Measurements from ENCODE around the gene RHOBTB3.

Gene RHOBTB3

DNA sequence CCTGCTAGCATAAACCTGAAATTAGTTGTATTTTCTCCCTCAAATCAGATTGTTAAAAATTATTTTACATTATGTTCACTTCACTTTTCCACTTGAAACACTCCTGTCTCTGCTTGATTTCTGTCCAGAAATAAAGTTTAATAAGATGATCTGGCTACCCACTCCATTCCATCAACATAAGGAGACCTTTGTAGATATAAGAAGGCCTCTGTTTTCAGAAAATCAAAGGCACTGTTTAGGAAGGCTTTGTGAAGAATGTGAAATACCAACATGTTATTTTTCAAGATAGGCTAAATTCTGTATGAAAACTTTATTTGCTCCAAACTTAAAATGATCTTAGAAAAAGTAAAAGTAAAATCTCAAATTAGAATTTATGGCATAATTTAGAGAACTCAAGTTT is 15.1 kb downstream of the RHOBTB3 start:
- peaks cover 81% of the 10 kb centered on the region for H3K36me3 ChIP-seq
- H3K9me3 ChIP-seq, result no peaks in the 10 kb centered on the region; the same call in 1 of the 2 replicates
- no peak for TF ChIP-seq Cebpa-rat (IDR thresholded peaks at IDR 0.05)
- H3K27ac ChIP-seq, result no peak overlapping the region
- no peak overlapping the region for H3K9ac ChIP-seq
- H3K4me2 ChIP-seq, result no peak overlapping the region
- peaks cover 7% of the 10 kb centered on the region; the same call in 1 of the 2 replicates for H4K20me1 ChIP-seq
- no peak overlapping the region for H3K4me3 ChIP-seq
- H3K4me1 ChIP-seq, result no peaks in the 10 kb centered on the region
- H3K27me3 ChIP-seq, result no peaks in the 10 kb centered on the region

DNA sequence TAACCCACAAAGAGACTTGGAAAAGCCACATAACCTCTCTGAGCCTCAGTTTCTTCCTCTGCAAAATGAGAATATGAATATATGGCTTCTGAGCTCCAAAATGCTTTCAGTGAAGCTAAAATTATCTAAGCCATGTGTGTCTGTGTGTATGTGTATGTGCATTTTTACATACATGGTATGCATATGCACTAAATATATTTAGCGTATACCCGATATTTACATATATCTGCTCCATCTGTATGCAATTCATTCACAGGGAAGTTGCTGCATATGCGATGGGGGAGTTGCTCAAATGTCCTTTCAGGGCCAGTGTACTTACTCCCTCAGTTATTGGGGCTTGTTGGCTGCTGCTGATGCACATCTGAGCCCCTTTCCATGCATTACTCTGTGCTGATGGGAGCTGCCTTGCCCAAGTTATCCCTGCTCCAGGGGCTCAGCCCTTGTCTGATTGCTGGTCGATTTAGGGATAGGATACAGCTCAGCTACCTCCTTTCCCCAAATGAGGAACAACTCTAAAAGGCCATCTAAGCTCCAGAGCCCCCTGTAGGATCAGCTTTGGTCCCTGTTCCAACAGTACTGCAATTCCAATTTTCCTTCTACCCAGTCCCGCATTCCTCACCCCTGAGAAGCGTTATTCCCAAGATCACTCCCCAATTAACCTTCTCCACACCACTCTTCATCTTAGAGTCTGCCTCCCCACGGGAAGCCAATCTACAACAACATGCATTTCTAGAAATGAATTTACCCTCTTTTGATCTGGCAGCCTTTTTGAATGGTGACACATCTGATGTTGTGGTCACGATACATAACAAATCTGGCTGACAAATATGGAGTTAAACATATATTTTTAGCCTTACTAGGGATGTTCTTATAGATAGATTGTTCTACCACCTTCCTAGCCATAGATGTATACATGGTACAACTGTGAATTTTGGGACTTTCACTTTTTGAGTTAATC is 15.9 kb downstream of the RHOBTB3 start:
- no peaks in the 10 kb centered on the region for H3K4me1 ChIP-seq
- peaks cover 87% of the 10 kb centered on the region for H3K36me3 ChIP-seq
- H3K27ac ChIP-seq, result no peak overlapping the region
- no peak overlapping the region for H3K9ac ChIP-seq
- TF ChIP-seq Cebpa-rat (IDR thresholded peaks at IDR 0.05), result no peak
- H3K4me3 ChIP-seq, result no peak overlapping the region
- no peak overlapping the region for H3K4me2 ChIP-seq
- peaks cover 7% of the 10 kb centered on the region; the same call in 1 of the 2 replicates for H4K20me1 ChIP-seq
- H3K9me3 ChIP-seq, result no peaks in the 10 kb centered on the region
- no peaks in the 10 kb centered on the region for H3K27me3 ChIP-seq

DNA sequence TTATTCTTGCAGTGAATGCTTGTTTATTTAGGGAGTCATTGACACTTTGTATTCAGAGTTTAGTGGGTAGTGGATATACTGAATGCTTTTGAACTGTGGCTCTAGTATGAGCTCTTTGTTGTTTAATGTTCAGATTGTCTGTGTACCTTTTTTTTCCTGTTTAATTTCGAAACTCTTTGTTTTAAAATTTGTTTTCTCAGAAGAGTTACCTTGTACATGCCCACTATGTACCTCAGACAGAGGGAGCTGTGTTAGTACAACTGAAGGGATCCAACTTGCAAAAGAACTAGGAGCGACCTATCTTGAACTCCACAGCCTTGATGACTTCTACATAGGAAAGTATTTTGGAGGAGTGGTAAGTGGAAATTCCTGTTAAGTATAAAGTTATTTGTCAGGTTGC is 17.0 kb downstream of the RHOBTB3 start:
- Histone ChIP-seq H3K9me3 (no peaks in the 10 kb centered on the region), H3K4me2 (no peak overlapping the region), H3K27ac (no peak overlapping the region), H4K20me1 (peaks cover 7% of the 10 kb centered on the region; the same call in 1 of the 2 replicates), H3K27me3 (no peaks in the 10 kb centered on the region), H3K4me3 (no peak overlapping the region), H3K9ac (no peak overlapping the region), H3K4me1 (no peaks in the 10 kb centered on the region), H3K36me3 (peaks cover 89% of the 10 kb centered on the region)
- no peak for TF ChIP-seq Cebpa-rat (IDR thresholded peaks at IDR 0.05)

DNA sequence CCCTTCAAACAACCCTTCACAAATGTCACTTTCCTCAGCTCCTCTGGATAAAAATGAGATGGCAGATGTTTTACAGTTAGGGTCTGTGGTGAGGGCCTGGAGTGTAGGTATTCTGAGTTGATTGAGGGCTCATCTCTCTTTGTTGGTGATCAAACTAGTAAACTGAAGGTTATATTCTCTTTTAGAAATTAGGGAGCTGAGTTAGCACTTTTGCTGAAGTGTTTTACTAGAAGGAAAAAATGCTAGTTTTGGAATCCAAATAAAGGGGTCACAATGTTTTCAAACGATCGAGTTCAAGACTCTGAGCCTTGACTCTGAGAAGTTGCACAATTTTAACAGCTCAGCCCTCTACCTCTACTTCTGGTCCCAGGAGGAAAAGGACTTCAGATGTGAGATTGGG is 23.4 kb downstream of the RHOBTB3 start:
- no peak overlapping the region for H3K9ac ChIP-seq
- no peak overlapping the region for H3K4me3 ChIP-seq
- H3K4me2 ChIP-seq, result no peak overlapping the region
- H3K4me1 ChIP-seq, result peaks cover 9% of the 10 kb centered on the region
- no peak for TF ChIP-seq Cebpa-rat (IDR thresholded peaks at IDR 0.05)
- H3K9me3 ChIP-seq, result no peaks in the 10 kb centered on the region
- no peak overlapping the region for H3K27ac ChIP-seq
- H4K20me1 ChIP-seq, result no peaks in the 10 kb centered on the region
- H3K36me3 ChIP-seq, result peaks cover 83% of the 10 kb centered on the region
- no peaks in the 10 kb centered on the region for H3K27me3 ChIP-seq

DNA sequence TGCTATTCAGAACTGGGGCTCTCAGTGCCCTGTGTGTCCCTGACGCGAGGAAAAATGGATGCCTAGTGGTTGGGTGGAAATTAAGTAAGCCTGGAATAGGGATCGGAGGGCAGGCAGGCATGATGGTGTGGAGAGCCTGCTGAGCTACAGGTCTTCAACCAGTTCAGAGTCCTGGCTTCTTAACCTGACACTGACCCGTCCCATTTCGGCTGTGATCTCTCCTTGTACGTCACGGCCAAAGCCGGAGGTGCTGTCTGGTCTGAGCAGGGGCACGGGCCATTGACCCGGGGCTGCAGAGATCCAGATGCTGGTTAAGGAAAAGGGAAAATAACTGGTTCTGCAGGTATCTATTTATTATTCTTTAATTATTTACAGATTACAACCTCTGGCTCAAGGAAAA is 27.9 kb downstream of the RHOBTB3 start:
- Histone ChIP-seq H3K4me1 (peaks cover 43% of the 10 kb centered on the region), H3K9ac (no peak overlapping the region), H3K9me3 (no peaks in the 10 kb centered on the region), H3K27me3 (no peaks in the 10 kb centered on the region), H3K4me2 (no peak overlapping the region), H4K20me1 (no peaks in the 10 kb centered on the region), H3K27ac (no peak overlapping the region), H3K4me3 (no peak overlapping the region), H3K36me3 (peaks cover 44% of the 10 kb centered on the region)
- TF ChIP-seq Cebpa-rat (IDR thresholded peaks at IDR 0.05), result no peak

DNA sequence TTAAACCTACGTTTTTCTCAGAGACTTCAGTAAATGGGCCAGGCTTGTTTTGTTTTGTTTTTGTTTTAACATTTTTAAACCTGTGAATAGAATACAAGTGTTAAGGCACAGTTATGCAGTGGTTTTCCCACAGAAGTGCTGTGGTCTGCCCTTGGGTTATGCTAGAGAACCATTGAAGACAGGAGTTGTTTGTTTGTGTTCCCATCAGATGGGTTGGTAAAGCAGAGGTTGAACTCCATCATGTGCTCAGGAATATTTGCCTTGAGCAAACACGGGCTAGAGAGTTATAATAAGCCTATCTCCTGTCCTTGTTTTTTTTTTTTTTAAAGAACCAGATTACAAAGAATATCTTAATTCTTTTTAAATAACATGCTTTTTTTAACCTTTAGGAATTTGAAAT is 28.5 kb downstream of the RHOBTB3 start:
- H3K4me2 ChIP-seq, result peak overlapping the region; percentile 69
- H3K4me3 ChIP-seq, result no peak overlapping the region
- peak overlapping the region; percentile 20; the same call in 1 of the 2 replicates for H3K27ac ChIP-seq
- H3K9ac ChIP-seq, result no peak overlapping the region
- peaks cover 43% of the 10 kb centered on the region for H3K4me1 ChIP-seq
- H4K20me1 ChIP-seq, result no peaks in the 10 kb centered on the region
- H3K36me3 ChIP-seq, result peaks cover 40% of the 10 kb centered on the region
- no peaks in the 10 kb centered on the region for H3K9me3 ChIP-seq
- no peaks in the 10 kb centered on the region for H3K27me3 ChIP-seq
- no peak for TF ChIP-seq Cebpa-rat (IDR thresholded peaks at IDR 0.05)

DNA sequence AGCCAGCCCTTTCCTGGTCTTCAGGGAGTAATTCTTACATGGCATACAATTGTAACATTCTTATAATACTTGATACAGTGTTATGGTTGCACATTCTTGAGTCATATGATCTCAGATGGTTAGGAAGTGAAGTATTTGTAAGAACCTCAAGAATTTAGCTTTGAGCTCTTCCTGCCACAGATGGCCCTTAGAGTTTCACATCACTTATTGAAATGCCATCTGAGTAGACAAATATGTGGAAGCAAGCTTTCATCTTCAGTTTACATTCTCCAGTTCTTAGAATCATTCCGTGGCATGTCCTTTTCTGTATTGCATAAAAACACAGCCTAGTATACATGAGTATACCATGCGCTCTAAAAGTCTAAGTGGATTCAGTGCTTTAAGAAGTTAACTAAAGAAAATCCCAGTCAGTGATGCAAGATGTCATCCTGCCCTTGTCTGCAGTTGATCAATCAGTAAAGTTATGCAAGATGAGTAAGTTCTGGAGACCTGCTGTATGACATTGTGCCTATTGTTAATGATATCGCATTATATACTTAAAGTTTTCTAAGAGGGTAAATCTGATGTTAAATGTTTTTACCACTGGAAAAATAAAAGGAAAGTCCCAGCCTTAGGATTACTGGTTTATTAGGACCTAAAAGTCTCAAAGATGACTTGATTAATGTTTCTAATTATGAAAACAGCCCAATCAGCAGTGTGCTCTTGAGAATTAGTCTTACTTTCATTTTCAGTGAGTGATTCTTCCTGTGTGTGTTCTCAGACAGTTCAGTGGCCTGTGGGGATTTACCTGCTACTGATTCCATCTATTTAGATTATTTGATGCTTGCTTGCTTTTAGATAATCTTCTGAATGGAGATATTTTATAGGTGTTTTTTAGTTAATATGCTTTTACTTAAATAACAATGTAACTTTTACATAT is 29.4 kb downstream of the RHOBTB3 start:
- Histone ChIP-seq H3K9ac (no peak overlapping the region), H4K20me1 (no peaks in the 10 kb centered on the region)

DNA sequence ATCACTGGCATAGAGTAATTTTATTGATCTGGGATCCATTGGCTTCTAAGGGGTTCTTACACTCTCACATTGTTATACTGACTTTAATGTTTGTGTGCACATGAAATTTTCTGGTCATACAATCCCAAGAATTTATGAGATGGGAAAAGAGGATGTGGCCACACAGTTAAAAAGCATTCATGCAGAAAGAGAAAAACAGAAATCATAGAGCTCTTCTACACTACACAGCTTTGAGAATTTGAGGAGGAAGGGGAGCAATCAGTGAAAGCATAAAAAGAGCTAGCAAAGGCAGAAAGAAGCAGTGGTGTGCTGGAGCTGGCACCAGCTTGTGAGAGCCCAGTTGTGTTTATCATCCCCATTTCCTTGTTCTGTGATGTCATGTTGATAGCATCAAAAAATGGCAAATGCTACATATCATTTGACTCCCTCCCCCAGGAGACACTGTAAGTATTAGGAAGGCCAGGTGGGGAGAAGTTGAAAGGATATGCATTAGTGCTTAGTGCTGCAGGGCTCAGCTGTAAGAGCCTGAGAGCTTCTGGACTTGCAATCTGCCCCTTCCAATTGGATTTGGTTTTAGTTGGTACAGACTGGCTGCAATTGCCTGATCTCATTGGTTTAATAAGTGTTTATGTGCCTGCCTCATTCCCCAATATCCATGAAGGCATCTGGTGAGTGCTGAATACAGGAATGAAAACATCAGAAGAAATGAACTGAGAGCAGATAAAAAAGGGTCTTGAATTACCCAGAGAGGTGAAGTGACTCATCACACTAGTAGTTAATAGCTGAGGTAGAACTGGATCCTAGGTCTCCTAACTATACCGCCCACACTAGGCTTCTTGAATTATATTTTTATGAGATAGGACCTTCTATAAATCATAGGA is 30.9 kb downstream of the RHOBTB3 start:
- H3K36me3 ChIP-seq, result peaks cover 44% of the 10 kb centered on the region
- peak overlapping the region; percentile 4; the same call in 1 of the 2 replicates for H3K4me3 ChIP-seq
- no peak for TF ChIP-seq Cebpa-rat (IDR thresholded peaks at IDR 0.05)
- no peaks in the 10 kb centered on the region for H3K9me3 ChIP-seq
- peak overlapping the region; percentile 69 for H3K4me2 ChIP-seq
- H4K20me1 ChIP-seq, result no peaks in the 10 kb centered on the region
- peaks cover 43% of the 10 kb centered on the region for H3K4me1 ChIP-seq
- H3K27ac ChIP-seq, result peak overlapping the region; percentile 33
- no peak overlapping the region for H3K9ac ChIP-seq
- no peaks in the 10 kb centered on the region for H3K27me3 ChIP-seq

More for the DNA sequence above, 29.4 kb downstream of the RHOBTB3 start:
- no peak for TF ChIP-seq Cebpa-rat (IDR thresholded peaks at IDR 0.05)
- Histone ChIP-seq H3K36me3 (peaks cover 44% of the 10 kb centered on the region), H3K4me3 (peak overlapping the region; percentile 17; the same call in 1 of the 2 replicates), H3K27me3 (no peaks in the 10 kb centered on the region), H3K27ac (peak overlapping the region; percentile 20; the same call in 1 of the 2 replicates), H3K4me2 (peak overlapping the region; percentile 69), H3K4me1 (peaks cover 43% of the 10 kb centered on the region), H3K9me3 (no peaks in the 10 kb centered on the region)

DNA sequence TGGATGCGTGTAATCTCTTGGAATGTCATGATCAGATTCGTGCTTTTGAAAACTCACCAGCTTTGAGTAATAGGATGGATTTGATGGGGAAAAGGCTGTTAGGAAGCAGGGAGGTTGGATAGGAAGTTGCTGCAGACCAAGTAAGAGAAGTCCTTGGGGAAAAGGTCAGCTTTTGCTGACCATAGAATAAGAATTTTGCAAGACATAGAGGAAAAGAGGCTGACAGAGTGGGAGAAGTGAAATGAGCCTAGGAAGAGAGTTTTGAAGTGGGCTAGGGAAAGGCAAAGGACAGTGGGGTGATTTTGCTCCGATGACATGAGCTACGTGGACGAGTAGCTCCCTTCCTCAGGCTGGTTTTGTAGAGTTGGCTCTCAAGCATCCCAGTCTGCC is 31.5 kb downstream of the RHOBTB3 start:
- Histone ChIP-seq H3K4me2 (peak overlapping the region; percentile 69), H3K36me3 (peaks cover 47% of the 10 kb centered on the region)
- TF ChIP-seq Cebpa-rat (IDR thresholded peaks at IDR 0.05), result no peak

More for the DNA sequence above, 31.5 kb downstream of the RHOBTB3 start:
- H3K4me3 ChIP-seq, result no peak overlapping the region
- no peaks in the 10 kb centered on the region for H3K27me3 ChIP-seq
- H4K20me1 ChIP-seq, result no peaks in the 10 kb centered on the region
- H3K9me3 ChIP-seq, result no peaks in the 10 kb centered on the region
- H3K9ac ChIP-seq, result no peak overlapping the region
- H3K4me1 ChIP-seq, result peaks cover 43% of the 10 kb centered on the region
- H3K27ac ChIP-seq, result no peak overlapping the region
